ENCODE measurements around the gene SLITRK3.

DNA sequence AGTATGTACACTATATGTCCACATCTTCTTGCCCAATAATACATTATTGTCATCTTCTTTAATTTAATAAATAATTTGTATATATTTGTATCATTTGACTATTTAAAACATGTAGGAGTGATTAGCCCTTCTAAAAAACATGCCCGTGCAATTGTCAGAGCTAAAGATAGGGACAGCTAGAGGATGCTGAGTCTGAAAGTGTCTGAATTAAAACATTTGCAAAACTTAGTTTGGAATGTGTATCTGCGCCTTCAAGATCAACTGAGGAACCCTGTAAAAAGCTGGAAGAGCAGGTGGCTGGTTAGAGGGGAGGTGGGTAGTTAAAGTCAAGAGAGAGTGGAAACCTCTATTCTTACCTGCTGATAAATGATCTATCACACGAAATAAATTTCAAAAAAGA is 4.7 kb downstream of the SLITRK3 start:
- TF ChIP-seq, protein P1, sequence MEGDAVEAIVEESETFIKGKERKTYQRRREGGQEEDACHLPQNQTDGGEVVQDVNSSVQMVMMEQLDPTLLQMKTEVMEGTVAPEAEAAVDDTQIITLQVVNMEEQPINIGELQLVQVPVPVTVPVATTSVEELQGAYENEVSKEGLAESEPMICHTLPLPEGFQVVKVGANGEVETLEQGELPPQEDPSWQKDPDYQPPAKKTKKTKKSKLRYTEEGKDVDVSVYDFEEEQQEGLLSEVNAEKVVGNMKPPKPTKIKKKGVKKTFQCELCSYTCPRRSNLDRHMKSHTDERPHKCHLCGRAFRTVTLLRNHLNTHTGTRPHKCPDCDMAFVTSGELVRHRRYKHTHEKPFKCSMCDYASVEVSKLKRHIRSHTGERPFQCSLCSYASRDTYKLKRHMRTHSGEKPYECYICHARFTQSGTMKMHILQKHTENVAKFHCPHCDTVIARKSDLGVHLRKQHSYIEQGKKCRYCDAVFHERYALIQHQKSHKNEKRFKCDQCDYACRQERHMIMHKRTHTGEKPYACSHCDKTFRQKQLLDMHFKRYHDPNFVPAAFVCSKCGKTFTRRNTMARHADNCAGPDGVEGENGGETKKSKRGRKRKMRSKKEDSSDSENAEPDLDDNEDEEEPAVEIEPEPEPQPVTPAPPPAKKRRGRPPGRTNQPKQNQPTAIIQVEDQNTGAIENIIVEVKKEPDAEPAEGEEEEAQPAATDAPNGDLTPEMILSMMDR (IDR thresholded peaks at IDR 0.05; ENCODE audit: insufficient read depth, low read length, poor library complexity, severe bottlenecking), result no peak
- no peak for TF ChIP-seq EZH2phosphoT487 (conservative IDR thresholded peaks at IDR 0.05; ENCODE audit: low read length)
